B cell (primary cell): ENCODE results near the gene COA8. TPM values are rescaled to one million over a fixed set of nuclear protein-coding genes. Genes with fewer than 3 reads are reported as not detected.

ENCODE experiments used
- ATAC-seq: fragments of 200-7000 bp; cut with Tn5 transposase; one replicate; pipeline ENCODE4 v1.10.0; 2021; ENCODE audit warnings: low read depth, mild to moderate bottlenecking, moderate number of reproducible peaks, moderate library complexity
- CTCF ChIA-PET: fragments of 350-600 bp; sonication (Branson Sonifier 250); formaldehyde crosslinking; loops from one replicate; lab custom pipeline; 2021; ENCODE audit warnings: antibody characterized with exemption, inconsistent platforms; lab: Charles Lee
- POLR2A ChIA-PET: fragments of 350-600 bp; sonication (Branson Sonifier 250); formaldehyde crosslinking; loops from one replicate; lab custom pipeline; 2021; ENCODE audit warnings: antibody characterized with exemption; lab: Charles Lee
- DNase-seq: peaks from one replicate; pipeline ENCODE4 v3.0.0; 2013
- H2AFZ ChIP-seq: 2 replicates; pipeline ENCODE4 v1.6.1; 2012; ENCODE audit warnings: mild to moderate bottlenecking, low read depth, low read length; ENCODE audit not compliant: insufficient read depth, poor library complexity, severe bottlenecking
- H3K27ac ChIP-seq, 2 donors: 1 replicate in 1 of 2; 2 replicates in 1 of 2; pipeline ENCODE4 v1.5.1; 2012 to 2013; ENCODE audit warnings: low read length in 2 of 2, mild to moderate bottlenecking in 2 of 2, moderate library complexity in 1 of 2
- H3K27me3 ChIP-seq, 4 experiments: fragments of 200-600 bp in 1 of 4; sonication (generic) in 1 of 4; replicated peaks in 1 of 4; 1 replicate in 2 of 4; 2 replicates in 2 of 4; pipeline versions ENCODE4 v1.6.1 to v1.7.0; 2013 to 2016; ENCODE audit warnings: low read length in 3 of 4, mild to moderate bottlenecking in 2 of 4, mixed read lengths in 1 of 4, moderate library complexity in 1 of 4; ENCODE audit not compliant: insufficient read depth in 4 of 4, control insufficient read depth in 3 of 4; ENCODE audit errors: control extremely low read depth in 1 of 4
- H3K36me3 ChIP-seq, 2 experiments: replicated peaks in 1 of 2; 1 replicate in 1 of 2; 2 replicates in 1 of 2; pipeline versions ENCODE4 v1.6.1 to v1.7.1; 2013; ENCODE audit warnings: low read length in 1 of 2; ENCODE audit not compliant: insufficient read depth in 2 of 2, control insufficient read depth in 1 of 2; ENCODE audit errors: control extremely low read depth in 1 of 2, extremely low read depth in 1 of 2
- H3K4me1 ChIP-seq, 2 donors: fragments of 200-600 bp in 1 of 2; sonication (generic) in 1 of 2; 1 replicate in 1 of 2; 2 replicates in 1 of 2; pipeline versions ENCODE4 v1.5.1 to v1.6.1; 2013 to 2017; ENCODE audit warnings: low read length in 2 of 2; ENCODE audit not compliant: control insufficient read depth in 2 of 2, insufficient read depth in 2 of 2
- H3K4me2 ChIP-seq: replicated peaks from 2 replicates; pipeline ENCODE3; 2012; ENCODE audit warnings: mild to moderate bottlenecking, low read depth, low read length; ENCODE audit not compliant: poor library complexity, severe bottlenecking
- H3K4me3 ChIP-seq, 5 experiments: fragments of 200-600 bp in 1 of 5; sonication (generic) in 1 of 5; 1 replicate in 3 of 5; 2 replicates in 2 of 5; pipeline versions ENCODE4 v1.5.1 to v1.7.0; 2011 to 2016; ENCODE audit warnings: low read length in 4 of 5, mild to moderate bottlenecking in 4 of 5, low read depth in 2 of 5, control low read depth in 1 of 5, moderate library complexity in 1 of 5; ENCODE audit not compliant: insufficient read depth in 1 of 5; ENCODE audit errors: control extremely low read depth in 1 of 5, extremely low read depth in 1 of 5
- H3K79me2 ChIP-seq: fragments of 200-600 bp; sonication (generic); one replicate; pipeline ENCODE4 v1.6.0; 2016; ENCODE audit warnings: low read length; ENCODE audit not compliant: control insufficient read depth, insufficient read depth
- H3K9ac ChIP-seq: fragments of 200-600 bp; sonication (generic); 2 replicates; pipeline ENCODE4 v1.6.1; 2017; ENCODE audit warnings: mild to moderate bottlenecking, low read length, moderate library complexity
- H3K9me3 ChIP-seq, 3 donors: one replicate each; pipeline versions ENCODE4 v1.6.1 to v1.7.1; 2013; ENCODE audit warnings: low read length in 2 of 3; ENCODE audit not compliant: control insufficient read depth in 2 of 3, insufficient read depth in 1 of 3; ENCODE audit errors: control extremely low read depth in 1 of 3
- H4K20me1 ChIP-seq: 2 replicates; pipeline ENCODE4 v1.6.0; 2012; ENCODE audit warnings: mild to moderate bottlenecking, low read length; ENCODE audit not compliant: insufficient read depth, control insufficient read depth, poor library complexity, severe bottlenecking
- H3K27ac Mint-ChIP-seq: one replicate; pipeline ENCODE4 v1.8.0; 2021; ENCODE audit warnings: mixed read lengths
- H3K27me3 Mint-ChIP-seq: one replicate; pipeline ENCODE4 v1.8.0; 2021; ENCODE audit warnings: mixed read lengths
- H3K4me1 Mint-ChIP-seq: one replicate; pipeline ENCODE4 v1.8.0; 2021; ENCODE audit warnings: mixed read lengths
- H3K4me3 Mint-ChIP-seq: one replicate; pipeline ENCODE4 v1.8.0; 2021; ENCODE audit warnings: mixed read lengths
- H3K9me3 Mint-ChIP-seq: one replicate; pipeline ENCODE4 v1.8.0; 2022; ENCODE audit warnings: mixed read lengths; ENCODE audit not compliant: insufficient read depth
- EZH2 ChIP-seq: IDR thresholded peaks from 2 replicates; pipeline ENCODE4 v1.6.1; 2012; ENCODE audit warnings: borderline replicate concordance, low read depth, mild to moderate bottlenecking, moderate library complexity, low read length; ENCODE audit not compliant: insufficient read depth, poor library complexity, severe bottlenecking
- WGBS: methylation state at CpG from one replicate; pipeline ENCODE4 v1.1.5; 2013; ENCODE audit warnings: missing lambda C conversion rate; ENCODE audit not compliant: insufficient coverage; 5-methylcytosine and 5-hydroxymethylcytosine counted together
- intact Hi-C: fragments of 100-400 bp; cut with micrococcal nuclease; formaldehyde crosslinking; loops from one replicate; pipeline ENCODE4 v1.10.0; 2022
- polyA plus RNA-seq: library from polyadenylated mRNA; depleted of rRNA; stranded (reverse); fragments of >200 nt; gene quantifications from 2 replicates; pipeline ENCODE4 v1.2.3, GENCODE V29; 2012
- total RNA-seq, 2 donors: library from RNA; stranded (reverse); fragments of 120-200 nt in 1 of 2; gene quantifications; 1 replicate in 1 of 2; 2 replicates in 1 of 2; pipeline versions ENCODE4 v1.2.3 to v1.2.4, GENCODE V29; 2013 to 2022
- TF ChIP-seq, protein P1 (sequence below): fragments of 200-600 bp; IDR thresholded peaks from one replicate; pipeline ENCODE4 v1.8.0; 2022; ENCODE audit warnings: antibody characterized with exemption, mild to moderate bottlenecking

The COA8 gene
- total and polyA plus RNA-seq, 2 donors (not counting 1 experiment from before 2014, with no cell fraction given): 7.5 to 24.9 TPM

DNA sequence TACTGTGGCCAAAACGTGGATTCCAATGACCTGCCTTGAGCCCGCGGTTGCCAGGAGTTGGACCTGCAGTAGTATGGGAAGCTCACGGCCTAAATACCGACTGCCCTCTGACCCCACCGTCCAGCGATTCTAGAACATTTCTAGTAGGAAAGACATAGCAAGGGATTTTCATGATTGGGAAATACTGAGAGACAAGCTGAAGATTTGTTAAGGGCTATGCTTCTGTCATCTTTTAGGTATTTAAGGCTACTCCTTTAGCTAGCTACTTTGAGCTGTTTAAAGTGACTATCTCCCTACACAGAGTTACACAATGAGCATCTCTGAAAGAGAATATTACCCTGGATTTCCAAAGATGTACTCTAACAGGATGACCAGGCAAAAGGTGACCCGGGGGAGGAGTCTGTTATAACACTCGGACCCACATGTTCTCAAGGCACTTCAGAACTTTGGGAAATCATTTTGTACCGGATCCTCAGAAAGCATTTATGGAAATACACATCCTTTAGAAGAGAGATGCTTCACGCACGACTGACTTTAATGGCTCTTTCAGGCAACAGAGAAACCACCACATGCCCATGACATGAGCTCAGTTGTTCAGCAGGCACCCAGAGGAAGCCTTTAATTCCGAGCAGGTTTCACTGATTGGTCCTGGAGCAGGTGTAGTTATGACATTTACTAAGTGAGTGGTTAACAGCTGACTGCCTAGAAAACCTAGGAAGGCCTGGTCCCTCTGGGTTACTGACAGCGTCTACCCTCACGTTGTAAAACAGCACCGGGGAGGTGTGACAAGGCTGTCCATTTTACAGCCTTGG, 4.5 kb upstream of the COA8 start:
- intact Hi-C loops: no loop called here
- Mint-ChIP-seq H3K4me1 (peaks cover 50% of the 10 kb centered on the region), H3K27me3 (no peaks in the 10 kb centered on the region), H3K4me3 (peak overlapping the region; percentile 19), H3K27ac (no peak overlapping the region), H3K9me3 (no peaks in the 10 kb centered on the region)
- Histone ChIP-seq H3K4me3 (no peak overlapping the region), H3K79me2 (peaks cover 76% of the 10 kb centered on the region), H3K9ac (no peak overlapping the region), H3K4me2 (no peak overlapping the region), H3K9me3 (no peaks in the 10 kb centered on the region), H4K20me1 (peaks cover 50% of the 10 kb centered on the region), H3K36me3 (peaks cover 0 to 34% of the 10 kb centered on the region in 2 experiments), H3K4me1 (peaks cover 17% of the 10 kb centered on the region in 2 donors), H3K27ac (no peak overlapping the region), H2AFZ (no peak overlapping the region), H3K27me3 (no peaks in the 10 kb centered on the region)
- TF ChIP-seq, protein P1, sequence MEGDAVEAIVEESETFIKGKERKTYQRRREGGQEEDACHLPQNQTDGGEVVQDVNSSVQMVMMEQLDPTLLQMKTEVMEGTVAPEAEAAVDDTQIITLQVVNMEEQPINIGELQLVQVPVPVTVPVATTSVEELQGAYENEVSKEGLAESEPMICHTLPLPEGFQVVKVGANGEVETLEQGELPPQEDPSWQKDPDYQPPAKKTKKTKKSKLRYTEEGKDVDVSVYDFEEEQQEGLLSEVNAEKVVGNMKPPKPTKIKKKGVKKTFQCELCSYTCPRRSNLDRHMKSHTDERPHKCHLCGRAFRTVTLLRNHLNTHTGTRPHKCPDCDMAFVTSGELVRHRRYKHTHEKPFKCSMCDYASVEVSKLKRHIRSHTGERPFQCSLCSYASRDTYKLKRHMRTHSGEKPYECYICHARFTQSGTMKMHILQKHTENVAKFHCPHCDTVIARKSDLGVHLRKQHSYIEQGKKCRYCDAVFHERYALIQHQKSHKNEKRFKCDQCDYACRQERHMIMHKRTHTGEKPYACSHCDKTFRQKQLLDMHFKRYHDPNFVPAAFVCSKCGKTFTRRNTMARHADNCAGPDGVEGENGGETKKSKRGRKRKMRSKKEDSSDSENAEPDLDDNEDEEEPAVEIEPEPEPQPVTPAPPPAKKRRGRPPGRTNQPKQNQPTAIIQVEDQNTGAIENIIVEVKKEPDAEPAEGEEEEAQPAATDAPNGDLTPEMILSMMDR: no peak
- no peak for TF ChIP-seq EZH2
- ChIA-PET CTCF (interaction anchor here (1.0 to 3.1 kb wide), 7 partner anchors 10 to 122 kb away, joined by 3 to 16 read pairs (median 3); no protein-coding TSS in a partner anchor), POLR2A (no interaction called here)
- DNase-seq (no peak), ATAC-seq (no peak)
- 96% methylated on average over 13 of the region's 16 CpGs for WGBS

DNA sequence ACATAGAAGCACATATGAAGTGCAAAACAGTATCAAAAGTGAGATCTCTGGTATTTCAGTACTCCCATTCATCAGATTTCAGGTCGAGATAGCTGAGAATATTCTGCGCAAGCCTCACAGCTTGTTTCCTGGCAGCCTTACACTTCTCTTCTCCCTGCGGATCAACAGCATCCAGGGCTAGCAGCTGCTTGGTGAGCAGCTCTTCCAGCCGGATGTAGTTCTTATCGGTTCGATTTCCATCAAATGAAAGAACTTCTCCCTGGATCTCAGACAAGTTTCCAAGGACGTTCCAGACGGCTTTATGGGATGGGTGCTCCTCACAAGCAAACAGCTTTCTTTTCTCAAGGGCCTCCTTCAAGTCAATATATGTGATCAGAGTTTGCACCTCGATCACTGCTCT, 3.0 kb upstream of the COA8 start:
- DNase-seq (no peak), ATAC-seq (no peak)
- Histone ChIP-seq H3K4me3 (no peak overlapping the region), H3K4me1 (peaks cover 27 to 28% of the 10 kb centered on the region in 2 donors), H3K27ac (no peak overlapping the region), H4K20me1 (peaks cover 50% of the 10 kb centered on the region), H3K36me3 (peaks cover 0 to 32% of the 10 kb centered on the region in 2 experiments), H3K9ac (no peak overlapping the region), H2AFZ (no peak overlapping the region), H3K4me2 (no peak overlapping the region), H3K27me3 (no peaks in the 10 kb centered on the region), H3K79me2 (peaks cover 77% of the 10 kb centered on the region), H3K9me3 (no peaks in the 10 kb centered on the region)
- no peak for TF ChIP-seq EZH2
- TF ChIP-seq, protein P1: no peak
- H3K9me3 Mint-ChIP-seq: no peaks in the 10 kb centered on the region
- no peak overlapping the region for H3K27ac Mint-ChIP-seq
- 93% methylated on average over 9 of the region's 9 CpGs for WGBS
- ChIA-PET CTCF (interaction anchor here (1.1 to 3.1 kb wide), 2 partner anchors 11 to 13 kb away, joined by 3 to 16 read pairs; no protein-coding TSS in a partner anchor), POLR2A (interaction anchor here (0.6 kb wide), 1 partner anchor 100 kb away, joined by 3 read pairs; no protein-coding TSS in a partner anchor)
- intact Hi-C loops: loop anchor here (5.0 to 10.0 kb wide), 2 partner anchors 167 to 225 kb away; partner anchors contain the start of gene EIF5
- H3K4me3 Mint-ChIP-seq: no peak overlapping the region
- H3K27me3 Mint-ChIP-seq: no peaks in the 10 kb centered on the region
- H3K4me1 Mint-ChIP-seq: peaks cover 60% of the 10 kb centered on the region
